MM.1S (cell line): Measurements from ENCODE around the gene PRICKLE3.

Experiments
- DNase-seq: peaks from one replicate; pipeline ENCODE4 v3.0.0-alpha.2; 2015
- H2AFZ ChIP-seq: fragments of 300-600 bp; sonication (generic); 2 replicates; pipeline ENCODE4 v1.6.0; 2016; ENCODE audit warnings: antibody characterized with exemption, low read length
- H3F3A ChIP-seq: fragments of 300-600 bp; sonication (generic); 2 replicates; pipeline ENCODE4 v1.6.1; 2016; ENCODE audit warnings: mild to moderate bottlenecking, antibody characterized with exemption, low read length, moderate library complexity, mixed read lengths; ENCODE audit not compliant: insufficient read depth
- H3K27ac ChIP-seq: fragments of 300-600 bp; sonication (generic); 2 replicates; pipeline ENCODE4 v1.5.1; 2016; ENCODE audit warnings: mild to moderate bottlenecking, low read length
- H3K27me3 ChIP-seq: fragments of 300-600 bp; sonication (generic); replicated peaks from 2 replicates; pipeline ENCODE4 v1.6.0; 2016; ENCODE audit warnings: low read length; ENCODE audit not compliant: insufficient read depth
- H3K36me3 ChIP-seq: fragments of 300-600 bp; sonication (generic); replicated peaks from 2 replicates; pipeline ENCODE4 v1.6.1; 2016; ENCODE audit warnings: mild to moderate bottlenecking, low read length, mixed read lengths; ENCODE audit not compliant: insufficient read depth
- H3K4me1 ChIP-seq: fragments of 300-600 bp; sonication (generic); 2 replicates; pipeline ENCODE4 v1.6.1; 2016; ENCODE audit warnings: low read length, mixed read lengths
- H3K4me2 ChIP-seq: fragments of 300-600 bp; sonication (generic); 2 replicates; pipeline ENCODE4 v1.6.0; 2016; ENCODE audit warnings: low read depth, low read length
- H3K4me3 ChIP-seq: fragments of 300-600 bp; sonication (generic); 2 replicates; pipeline ENCODE4 v1.5.1; 2016; ENCODE audit warnings: low read length, mixed read lengths
- H3K79me2 ChIP-seq: fragments of 300-600 bp; sonication (generic); 2 replicates; pipeline ENCODE4 v1.6.1; 2016; ENCODE audit warnings: mixed run types, low read length, mixed read lengths
- H3K9ac ChIP-seq: fragments of 300-600 bp; sonication (generic); 2 replicates; pipeline ENCODE4 v1.6.1; 2016; ENCODE audit warnings: low read length, mixed read lengths
- H3K9me2 ChIP-seq: fragments of 300-600 bp; sonication (generic); replicated peaks from 2 replicates; pipeline ENCODE4 v1.6.1; 2016; ENCODE audit warnings: mild to moderate bottlenecking, low read length, mixed read lengths; ENCODE audit not compliant: insufficient read depth
- H3K9me3 ChIP-seq: fragments of 300-600 bp; sonication (generic); replicated peaks from 2 replicates; pipeline ENCODE4 v1.6.1; 2016; ENCODE audit warnings: mild to moderate bottlenecking, low read length, mixed read lengths; ENCODE audit not compliant: insufficient read depth
- H4K20me1 ChIP-seq: fragments of 300-600 bp; sonication (generic); 2 replicates; pipeline ENCODE4 v1.6.1; 2016; ENCODE audit warnings: mild to moderate bottlenecking, low read length, moderate library complexity, mixed read lengths; ENCODE audit not compliant: insufficient read depth
- CTCF ChIP-seq: fragments of 300-600 bp; sonication (generic); IDR thresholded peaks from 2 replicates; pipeline ENCODE4 v1.5.1; 2016; ENCODE audit warnings: antibody characterized with exemption, low read length, mixed read lengths
- EZH2 ChIP-seq: fragments of 300-600 bp; sonication (generic); optimal IDR thresholded peaks from 2 replicates; pipeline ENCODE3; 2017; ENCODE audit warnings: low read depth, mild to moderate bottlenecking, antibody characterized with exemption, low read length, mixed read lengths
- EZH2phosphoT487 ChIP-seq: fragments of 300-600 bp; sonication (generic); IDR thresholded peaks from 2 replicates; pipeline ENCODE4 v1.6.1; 2018; ENCODE audit warnings: antibody characterized with exemption, low read length

The PRICKLE3 gene

DNA sequence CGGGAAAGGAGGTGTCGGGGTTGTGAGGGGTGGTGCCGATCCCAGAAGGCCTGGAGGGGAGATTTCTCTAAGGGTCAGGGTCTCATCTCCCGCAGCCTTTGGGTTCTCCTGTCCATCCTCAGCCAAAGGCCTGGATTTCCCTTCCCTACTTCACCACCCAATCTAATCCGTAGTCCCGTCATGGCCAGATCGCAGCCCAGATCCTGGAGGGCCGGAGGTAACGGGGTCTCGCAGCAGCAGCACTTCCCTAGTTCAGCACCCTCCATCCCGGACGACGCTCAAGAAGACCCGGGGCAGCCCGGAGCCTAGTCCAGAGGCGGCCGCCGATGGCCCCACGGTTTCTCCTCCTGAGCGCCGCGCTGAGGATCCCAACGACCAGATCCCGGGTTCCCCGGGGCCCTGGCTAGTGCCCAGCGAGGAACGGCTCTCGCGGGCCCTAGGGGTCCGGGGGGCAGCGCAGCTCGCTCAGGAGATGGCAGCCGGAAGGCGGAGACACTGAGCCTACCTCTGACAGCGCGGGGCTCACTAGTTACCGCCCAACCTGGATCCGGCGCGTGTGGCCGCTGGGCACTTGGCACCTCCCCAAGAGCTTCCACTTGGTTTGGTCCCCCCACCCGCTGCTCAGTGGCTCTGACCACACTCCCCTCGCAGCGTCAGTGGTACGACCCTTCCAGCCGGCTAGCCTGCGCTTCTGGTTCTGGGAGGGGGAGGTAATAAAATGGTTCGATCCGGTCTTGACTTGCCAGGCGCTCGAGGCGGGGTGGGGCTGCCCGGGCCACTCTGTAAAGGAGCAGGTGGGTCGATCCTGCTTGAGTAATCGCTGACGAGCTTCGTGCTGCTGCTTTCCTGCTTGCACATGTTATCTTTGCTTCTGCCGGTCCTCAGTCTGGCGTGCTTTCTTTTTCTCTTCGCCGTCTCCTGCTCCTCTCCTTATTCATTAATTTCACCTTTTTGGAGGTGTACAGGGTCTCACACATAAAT lies 20.0 kb downstream of the PRICKLE3 start:
- no peaks in the 10 kb centered on the region for H3K9me3 ChIP-seq
- no peaks in the 10 kb centered on the region for H3K27me3 ChIP-seq
- no peak overlapping the region for H2AFZ ChIP-seq
- TF ChIP-seq EZH2phosphoT487 = no peak
- no peak for TF ChIP-seq EZH2
- peak; percentile 26 for TF ChIP-seq CTCF
- peak overlapping the region; percentile 66 for H3K4me3 ChIP-seq
- H3F3A ChIP-seq = peaks cover 21% of the 10 kb centered on the region
- peak; percentile 87 for DNase-seq
- H3K27ac ChIP-seq = peak overlapping the region; percentile 100
- H3K9ac ChIP-seq = peak overlapping the region; percentile 86
- H3K9me2 ChIP-seq = no peaks in the 10 kb centered on the region
- H3K36me3 ChIP-seq = no peaks in the 10 kb centered on the region
- no peaks in the 10 kb centered on the region for H4K20me1 ChIP-seq
- H3K4me1 ChIP-seq = 0 out of 2 replicates have a peak, but pooled peaks cover 5% of the 10 kb centered on the region
- H3K4me2 ChIP-seq = peak overlapping the region; percentile 95
- no peaks in the 10 kb centered on the region for H3K79me2 ChIP-seq

DNA sequence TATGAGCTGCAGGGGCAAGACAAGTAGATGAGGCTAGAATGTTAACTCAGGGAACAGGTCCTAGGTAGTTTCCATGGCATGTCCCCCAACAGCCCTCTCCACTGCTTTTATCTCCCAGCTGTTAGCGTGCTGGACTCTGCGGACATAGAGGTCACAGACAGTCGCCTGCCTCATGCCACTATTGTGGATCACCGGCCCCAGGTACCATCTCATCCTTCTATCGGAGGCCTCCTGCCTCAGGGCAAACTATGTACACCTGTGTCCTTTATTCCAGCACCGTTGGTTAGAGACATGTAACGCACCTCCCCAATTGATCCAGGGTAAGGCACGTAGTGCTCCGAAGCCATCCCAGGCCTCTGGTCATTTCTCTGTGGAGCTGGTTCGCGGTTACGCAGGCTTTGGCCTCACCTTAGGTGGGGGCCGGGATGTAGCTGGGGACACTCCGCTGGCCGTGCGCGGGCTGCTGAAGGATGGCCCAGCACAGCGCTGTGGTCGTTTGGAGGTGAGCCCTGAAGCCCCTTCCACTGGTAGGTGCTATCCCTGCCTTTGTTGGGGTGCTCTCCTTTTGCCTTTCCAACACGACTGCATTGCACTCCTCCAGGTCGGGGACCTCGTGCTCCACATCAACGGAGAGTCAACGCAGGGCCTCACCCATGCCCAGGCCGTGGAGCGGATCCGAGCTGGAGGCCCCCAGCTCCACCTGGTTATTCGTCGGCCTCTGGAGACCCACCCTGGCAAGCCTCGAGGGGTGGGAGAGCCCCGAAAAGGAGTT lies 21.4 kb downstream of the PRICKLE3 start:
- Histone ChIP-seq H3K4me3 (no peak overlapping the region), H4K20me1 (no peaks in the 10 kb centered on the region), H3K9me3 (no peaks in the 10 kb centered on the region), H3K27ac (no peak overlapping the region; the same call in 1 of the 2 replicates), H3K4me1 (0 out of 2 replicates have a peak, but pooled peaks cover 5% of the 10 kb centered on the region), H3F3A (peaks cover 21% of the 10 kb centered on the region), H2AFZ (no peak overlapping the region), H3K4me2 (peak overlapping the region; percentile 68; the same call in 1 of the 2 replicates), H3K36me3 (no peaks in the 10 kb centered on the region), H3K9me2 (no peaks in the 10 kb centered on the region), H3K9ac (no peak overlapping the region), H3K27me3 (no peaks in the 10 kb centered on the region), H3K79me2 (no peaks in the 10 kb centered on the region)
- no peak for DNase-seq
- TF ChIP-seq EZH2 (no peak), EZH2phosphoT487 (no peak), CTCF (no peak)

DNA sequence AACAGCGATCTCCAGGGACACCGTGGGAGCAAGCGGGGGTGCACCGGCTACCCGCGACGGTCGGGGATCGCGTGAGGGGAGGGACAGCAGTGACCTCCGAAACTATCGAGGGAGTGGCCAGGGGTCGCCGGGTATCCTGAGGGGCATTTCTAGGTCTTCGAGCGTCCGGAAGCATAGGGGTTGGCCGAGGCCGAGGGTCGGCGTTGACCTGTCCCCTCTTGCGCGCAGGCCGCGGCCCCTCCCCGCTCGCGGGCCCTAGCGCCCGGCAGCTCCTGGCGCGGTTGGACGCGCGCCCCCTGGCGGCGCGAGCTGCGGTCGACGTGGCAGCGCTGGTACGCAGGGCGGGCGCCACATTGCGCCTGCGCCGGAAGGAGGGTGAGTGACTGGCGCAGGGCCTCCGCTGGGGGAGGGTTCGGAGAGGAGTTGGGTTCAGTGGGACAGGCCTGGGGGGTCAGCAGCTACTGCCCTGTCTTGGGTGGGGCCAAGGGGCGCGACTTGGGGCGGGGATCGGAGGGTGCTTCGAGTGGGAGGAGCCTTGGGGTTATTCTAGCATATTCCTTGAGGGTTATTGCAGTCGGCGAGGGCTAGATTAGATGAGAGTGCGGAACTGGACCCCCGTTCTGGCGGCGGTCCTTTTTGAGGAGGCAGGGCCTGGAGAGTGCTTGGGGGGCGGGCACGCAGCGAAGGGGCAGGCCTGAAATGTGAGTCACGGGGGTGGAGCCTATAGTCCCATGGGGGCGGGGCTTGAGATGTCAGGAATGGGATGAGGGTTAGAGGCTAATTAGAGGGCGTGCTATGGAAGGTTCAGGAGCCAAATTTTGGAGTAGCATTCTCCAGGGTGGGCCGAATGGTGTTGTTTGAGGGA lies 22.4 kb downstream of the PRICKLE3 start:
- no peaks in the 10 kb centered on the region for H3K27me3 ChIP-seq
- peak; percentile 73 for DNase-seq
- H3K36me3 ChIP-seq = no peaks in the 10 kb centered on the region
- H3K79me2 ChIP-seq = no peaks in the 10 kb centered on the region
- H3K9me2 ChIP-seq = no peaks in the 10 kb centered on the region
- H4K20me1 ChIP-seq = no peaks in the 10 kb centered on the region
- peak overlapping the region; percentile 80 for H3K9ac ChIP-seq
- H3K4me2 ChIP-seq = peak overlapping the region; percentile 68
- H3K4me3 ChIP-seq = peak overlapping the region; percentile 60
- peak overlapping the region; percentile 70 for H2AFZ ChIP-seq
- no peaks in the 10 kb centered on the region for H3K9me3 ChIP-seq
- peaks cover 21% of the 10 kb centered on the region for H3F3A ChIP-seq
- peak overlapping the region; percentile 62; the same call in 1 of the 2 replicates for H3K27ac ChIP-seq
- 0 out of 2 replicates have a peak, but pooled peaks cover 5% of the 10 kb centered on the region for H3K4me1 ChIP-seq
- TF ChIP-seq EZH2 (no peak), CTCF (peak; percentile 53)
